Ectodermal cell (in vitro differentiated cells): Measurements from ENCODE around the gene JARID2.

Experiments used
- H3K27ac ChIP-seq: 2 replicates; pipeline ENCODE4 v1.7.0; 2013; ENCODE audit warnings: mild to moderate bottlenecking, low read depth, low read length; ENCODE audit not compliant: insufficient read depth, poor library complexity, severe bottlenecking
- H3K27me3 ChIP-seq: 2 replicates; pipeline ENCODE4 v1.7.0; 2013; ENCODE audit warnings: mild to moderate bottlenecking, low read length; ENCODE audit not compliant: insufficient read depth, control insufficient read depth, poor library complexity, severe bottlenecking
- H3K36me3 ChIP-seq: one replicate; pipeline ENCODE4 v1.7.0; 2013; ENCODE audit warnings: low read length; ENCODE audit not compliant: control insufficient read depth, insufficient read depth
- H3K4me1 ChIP-seq: one replicate; pipeline ENCODE4 v1.7.0; 2013; ENCODE audit warnings: low read length; ENCODE audit not compliant: control insufficient read depth, insufficient read depth
- H3K4me3 ChIP-seq: 2 replicates; pipeline ENCODE4 v1.7.0; 2013; ENCODE audit warnings: low read depth, low read length, control low read depth; ENCODE audit not compliant: insufficient read depth
- H3K9me3 ChIP-seq: 2 replicates; pipeline ENCODE4 v1.7.0; 2013; ENCODE audit warnings: mild to moderate bottlenecking, low read length, moderate library complexity; ENCODE audit not compliant: control insufficient read depth
- WGBS, 2 experiments: methylation state at CpG; one replicate each; pipeline ENCODE4 v1.1.7; 2013; ENCODE audit warnings: missing lambda C conversion rate in 2 of 2; 5-methylcytosine and 5-hydroxymethylcytosine counted together

Gene JARID2

GRCh38 chr6:15352220-15352619 is 106.4 kb downstream of the JARID2 start:
- Histone ChIP-seq H3K4me1 (peaks cover 10% of the 10 kb centered on the region), H3K4me3 (no peak overlapping the region), H3K36me3 (no peaks in the 10 kb centered on the region), H3K27ac (no peak overlapping the region), H3K9me3 (no peaks in the 10 kb centered on the region), H3K27me3 (no peaks in the 10 kb centered on the region)
- 75 to 76% methylated on average over 4 of the region's 4 CpGs for WGBS, 2 experiments

GRCh38 chr6:15352845-15353244 is 107.0 kb downstream of the JARID2 start:
- WGBS, 2 experiments = 95 to 97% methylated on average over 2 of the region's 2 CpGs
- Histone ChIP-seq H3K4me1 (peaks cover 16% of the 10 kb centered on the region), H3K9me3 (no peaks in the 10 kb centered on the region), H3K27ac (no peak overlapping the region), H3K36me3 (no peaks in the 10 kb centered on the region), H3K4me3 (no peak overlapping the region), H3K27me3 (no peaks in the 10 kb centered on the region)

DNA sequence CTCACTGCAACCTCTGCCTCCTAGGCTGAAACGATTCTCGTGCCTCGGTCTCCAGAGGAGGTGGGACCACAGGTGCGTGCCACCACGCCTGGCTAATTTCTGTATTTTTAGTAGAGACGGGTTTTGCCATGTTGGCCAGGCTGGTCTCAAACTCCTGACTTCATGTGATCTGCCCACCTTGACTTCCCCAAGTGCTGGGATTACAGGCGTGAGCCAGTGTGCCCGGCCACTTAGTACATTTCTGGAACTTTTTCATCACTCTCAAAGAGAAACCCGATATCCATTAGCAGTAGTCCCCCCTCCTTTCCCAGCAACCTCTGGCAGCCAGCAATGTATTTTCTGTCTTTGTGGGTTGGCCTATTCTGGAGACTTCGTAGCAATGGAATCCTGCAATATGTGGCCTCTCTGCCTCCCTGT is 109.8 kb downstream of the JARID2 start:
- Histone ChIP-seq H3K27me3 (no peaks in the 10 kb centered on the region), H3K4me1 (peaks cover 31% of the 10 kb centered on the region), H3K4me3 (no peak overlapping the region), H3K9me3 (no peaks in the 10 kb centered on the region), H3K36me3 (no peaks in the 10 kb centered on the region), H3K27ac (no peak overlapping the region)
- 90 to 91% methylated on average over 10 of the region's 10 CpGs for WGBS, 2 experiments

DNA sequence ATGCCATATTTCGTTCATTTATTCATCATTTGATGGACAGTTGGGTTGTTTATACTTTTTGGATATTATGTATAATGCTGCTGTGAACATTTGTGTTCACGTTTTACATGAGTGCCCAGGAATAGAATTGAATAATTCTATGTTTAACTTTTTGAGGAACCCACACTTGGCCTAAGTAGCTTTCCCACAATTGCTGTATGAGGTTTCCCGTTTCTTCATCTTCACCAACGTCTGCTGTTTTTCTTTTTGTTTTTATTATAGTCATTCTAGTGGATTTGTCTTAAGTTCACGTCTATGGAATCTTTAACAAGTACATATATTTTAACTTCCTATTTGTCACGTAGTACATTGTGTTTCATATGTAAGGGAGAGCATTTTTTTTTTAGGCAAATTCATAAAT is 110.3 kb downstream of the JARID2 start:
- WGBS, 2 experiments = 89 to 93% methylated on average over 3 to 4 of the region's 6 CpGs
- Histone ChIP-seq H3K27me3 (no peaks in the 10 kb centered on the region), H3K36me3 (no peaks in the 10 kb centered on the region), H3K4me1 (peaks cover 31% of the 10 kb centered on the region), H3K4me3 (no peak overlapping the region), H3K27ac (no peak overlapping the region), H3K9me3 (no peaks in the 10 kb centered on the region)

GRCh38 chr6:15356937-15357336 is 111.1 kb downstream of the JARID2 start:
- H3K27ac ChIP-seq = no peak overlapping the region
- H3K27me3 ChIP-seq = no peaks in the 10 kb centered on the region
- H3K4me1 ChIP-seq = peaks cover 35% of the 10 kb centered on the region
- no peaks in the 10 kb centered on the region for H3K36me3 ChIP-seq
- H3K4me3 ChIP-seq = no peak overlapping the region
- no peaks in the 10 kb centered on the region for H3K9me3 ChIP-seq
- 86 to 88% methylated on average over 5 of the region's 5 CpGs for whole genome bisulfite sequencing, 2 experiments

- H3K36me3 ChIP-seq = no peaks in the 10 kb centered on the region
- 79 to 86% methylated on average over 5 of the region's 5 CpGs for WGBS, 2 experiments
- H3K27me3 ChIP-seq = no peaks in the 10 kb centered on the region
- H3K4me3 ChIP-seq = no peak overlapping the region
- no peak overlapping the region for H3K27ac ChIP-seq
- H3K9me3 ChIP-seq = no peaks in the 10 kb centered on the region
- H3K4me1 ChIP-seq = peaks cover 44% of the 10 kb centered on the region
Observed at GRCh38 chr6:15357782-15358181, 111.9 kb downstream of the JARID2 start.

DNA sequence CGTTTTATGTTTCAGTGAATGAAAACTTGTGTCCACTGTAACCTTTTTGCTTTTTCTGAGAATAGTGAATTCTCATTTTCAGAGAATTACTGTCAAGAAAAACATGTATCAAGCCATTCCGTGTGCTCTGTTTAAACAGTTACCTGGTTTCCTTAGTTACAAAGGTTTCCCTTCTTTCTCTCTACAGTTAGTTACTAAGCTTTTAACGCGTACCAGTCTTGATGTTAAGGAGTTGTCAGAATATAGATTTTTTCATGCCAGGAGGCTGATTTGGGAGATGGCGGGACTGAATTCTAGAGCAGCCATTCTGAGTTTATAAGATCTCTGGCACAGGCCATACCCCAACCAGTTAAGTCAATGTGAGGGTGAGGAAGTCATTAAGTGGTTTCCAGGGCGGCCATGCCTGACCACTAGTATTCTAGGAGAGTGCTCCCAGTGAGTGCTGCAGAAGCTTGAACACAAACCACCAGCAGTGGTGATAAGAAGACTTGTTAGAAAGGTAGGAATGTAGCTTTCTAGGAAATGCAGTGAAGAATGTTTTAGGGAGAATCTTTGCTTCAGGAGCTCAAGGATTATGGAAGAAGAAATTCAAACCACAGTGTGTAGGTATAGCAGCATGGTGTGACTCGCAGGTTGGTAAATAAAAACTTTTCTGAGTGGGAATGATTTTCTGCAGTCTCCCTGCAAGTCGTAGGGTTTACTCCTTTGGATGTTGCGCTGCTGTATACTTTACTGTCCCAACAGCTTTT is 112.9 kb downstream of the JARID2 start:
- WGBS, 2 experiments = 91 to 93% methylated on average over 9 of the region's 9 CpGs
- peaks cover 45% of the 10 kb centered on the region for H3K4me1 ChIP-seq
- no peak overlapping the region for H3K27ac ChIP-seq
- H3K4me3 ChIP-seq = no peak overlapping the region
- no peaks in the 10 kb centered on the region for H3K27me3 ChIP-seq
- H3K36me3 ChIP-seq = no peaks in the 10 kb centered on the region
- no peaks in the 10 kb centered on the region for H3K9me3 ChIP-seq

DNA sequence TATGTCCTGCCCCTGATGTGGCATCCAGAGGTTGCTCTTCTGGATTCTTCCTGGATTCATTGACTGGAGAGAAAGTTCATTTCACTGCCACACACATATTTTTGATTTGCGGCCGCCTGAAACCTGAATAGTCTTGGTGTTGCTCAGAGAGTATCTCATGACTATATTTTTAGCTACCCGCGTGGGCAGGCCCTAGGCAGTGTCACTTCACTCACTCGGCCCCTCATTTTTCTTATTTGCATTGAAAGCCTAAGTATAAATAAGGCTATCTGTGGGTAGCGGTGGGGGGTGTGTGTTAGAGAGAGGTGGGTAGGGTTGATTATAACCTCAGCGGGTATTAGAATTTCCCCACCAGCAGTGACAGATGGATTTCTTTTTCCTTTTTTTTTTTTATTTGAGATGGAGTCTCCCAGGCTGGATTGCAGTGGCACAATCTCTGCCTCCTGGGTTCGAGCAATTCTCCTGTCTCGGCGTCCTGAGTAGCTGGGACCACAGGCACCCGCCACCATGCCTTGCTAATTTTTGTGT is 113.5 kb downstream of the JARID2 start:
- Histone ChIP-seq H3K36me3 (no peaks in the 10 kb centered on the region), H3K4me1 (peaks cover 49% of the 10 kb centered on the region), H3K9me3 (no peaks in the 10 kb centered on the region), H3K27ac (no peak overlapping the region), H3K4me3 (no peak overlapping the region), H3K27me3 (no peaks in the 10 kb centered on the region)
- WGBS, 2 experiments = 89 to 94% methylated on average over 11 of the region's 11 CpGs

GRCh38 chr6:15360300-15360699 is 114.4 kb downstream of the JARID2 start:
- Histone ChIP-seq H3K36me3 (no peaks in the 10 kb centered on the region), H3K27me3 (no peaks in the 10 kb centered on the region), H3K4me1 (peaks cover 58% of the 10 kb centered on the region), H3K4me3 (no peak overlapping the region), H3K27ac (no peak overlapping the region), H3K9me3 (no peaks in the 10 kb centered on the region)
- whole genome bisulfite sequencing, 2 experiments = 93 to 96% methylated on average over 9 of the region's 9 CpGs

DNA sequence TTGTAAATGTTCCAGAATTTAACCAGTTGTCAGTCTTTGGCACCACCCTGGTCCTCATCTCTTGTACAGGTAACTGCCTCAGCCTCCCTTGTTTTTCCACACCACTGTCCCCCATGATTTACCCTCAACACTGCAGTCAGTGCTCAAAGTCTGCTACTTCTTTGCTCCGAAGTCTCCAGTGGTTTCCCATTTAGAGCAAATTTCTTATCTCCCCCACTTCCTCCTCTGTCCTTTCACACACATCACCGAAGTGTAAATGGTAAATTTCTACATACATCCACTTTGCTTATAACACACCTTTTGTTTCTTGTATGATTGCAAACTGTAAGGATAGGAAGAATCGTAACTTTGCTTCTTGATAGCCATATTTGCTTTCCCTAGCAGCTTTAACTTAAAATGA is 115.3 kb downstream of the JARID2 start:
- Histone ChIP-seq H3K36me3 (no peaks in the 10 kb centered on the region), H3K9me3 (no peaks in the 10 kb centered on the region), H3K4me3 (no peak overlapping the region), H3K27ac (no peak overlapping the region), H3K4me1 (peaks cover 60% of the 10 kb centered on the region), H3K27me3 (no peaks in the 10 kb centered on the region)
- WGBS, 2 experiments = 95 to 97% methylated on average over 2 to 3 of the region's 3 CpGs
